GM18868 (cell line): ENCODE results near the gene F8.

Experiments
- ATAC-seq: cut with Tn5 transposase; IDR thresholded peaks from one replicate; pipeline ENCODE4 v1.9.1; 2021; ENCODE audit warnings: mild to moderate bottlenecking, moderate library complexity; ENCODE audit not compliant: unreplicated experiment

F8 gene

DNA sequence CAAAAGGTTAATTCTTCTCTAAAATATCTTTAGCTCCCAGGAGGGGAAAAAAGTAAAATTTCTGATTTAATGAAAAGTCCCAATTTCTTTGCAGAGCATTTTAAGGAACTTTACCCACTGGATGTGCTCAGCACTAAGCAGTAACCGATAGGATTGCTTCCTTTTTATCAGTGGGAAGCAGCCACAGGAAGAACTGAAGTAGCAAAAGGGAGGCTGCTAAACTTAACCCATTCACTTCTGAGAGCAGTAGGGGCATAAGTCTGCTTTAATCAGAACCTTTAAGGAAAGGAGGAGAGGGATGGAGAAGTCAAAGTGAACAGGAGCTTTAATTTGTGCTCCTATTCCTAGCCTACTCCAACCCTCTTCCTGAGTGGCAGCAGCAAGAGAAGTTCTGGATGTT, at the start of gene F8:
Gene F8, minus strand, starts transcription at position 139 of the 400 bp plus-strand sequence. CDS start 171 bp downstream, outside the sequence.
- no peak for ATAC-seq

DNA sequence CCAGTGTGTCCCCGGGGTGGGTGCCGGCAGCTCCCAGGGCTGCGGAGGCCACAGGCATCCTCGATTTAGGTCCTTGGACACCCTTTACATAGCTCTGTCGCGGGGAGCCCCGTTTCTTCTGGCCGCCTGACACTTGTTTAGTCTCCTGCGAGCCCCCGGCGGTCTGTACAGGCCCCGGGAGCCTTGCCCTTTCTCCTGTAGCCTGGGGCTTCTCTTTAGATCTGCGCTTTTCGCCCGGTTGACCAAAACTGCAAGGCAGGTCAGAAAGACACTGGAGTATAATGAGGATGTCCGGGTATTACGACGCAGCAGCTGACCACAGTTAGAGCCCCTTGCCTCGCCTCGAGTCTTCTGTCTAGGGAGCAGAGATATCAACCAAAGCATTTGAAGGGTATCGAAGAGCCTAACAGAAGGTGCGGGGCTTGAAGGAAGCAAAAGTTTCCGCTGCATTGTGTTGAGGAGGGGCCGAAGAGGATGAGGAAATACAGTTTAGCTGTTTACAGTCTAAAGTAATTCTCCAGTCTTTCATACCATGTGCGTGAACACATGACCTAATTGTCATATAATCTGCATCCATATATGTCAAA, 49.3 kb upstream of the F8 start:
- no peak for ATAC-seq

DNA sequence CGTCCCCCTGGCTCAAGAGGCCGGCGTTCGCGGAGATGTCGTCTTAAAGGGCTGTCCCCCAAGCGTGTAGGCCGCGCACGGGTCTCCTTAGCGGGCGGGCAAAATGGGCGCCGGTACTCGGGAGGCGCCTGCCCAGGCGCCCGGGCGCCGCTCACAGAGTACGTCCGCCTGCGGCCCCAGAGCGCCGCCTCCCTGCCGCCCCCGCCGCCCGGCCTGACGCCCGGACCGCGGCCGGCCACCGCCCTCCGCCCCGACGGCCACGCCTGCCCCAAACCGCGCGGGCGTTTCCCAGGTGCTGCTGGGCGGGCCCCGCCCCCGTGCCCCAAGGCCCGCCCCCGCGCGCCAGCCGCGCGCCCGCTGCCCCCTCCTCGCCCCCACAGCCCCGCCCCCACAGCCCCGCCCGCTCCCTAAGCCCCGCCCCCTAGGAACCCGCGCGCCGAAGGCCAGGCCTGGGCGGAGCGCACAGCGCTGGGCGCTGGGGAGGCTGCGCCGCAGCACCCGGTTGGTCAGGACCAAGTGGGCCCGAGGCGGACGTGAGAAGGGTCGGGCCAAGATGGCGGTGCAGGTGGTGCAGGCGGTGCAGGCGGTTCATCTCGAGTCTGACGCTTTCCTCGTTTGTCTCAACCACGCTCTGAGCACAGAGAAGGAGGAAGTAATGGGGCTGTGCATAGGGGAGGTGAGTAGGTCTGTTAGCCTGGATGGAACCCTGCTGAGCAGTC, 48.6 kb upstream of the F8 start, which contains the start of the genes BRCC3, CMC4 and MTCP1:
Gene BRCC3, plus strand, starts transcription at position 534 of the 719 bp plus-strand sequence. Its CDS starts 20 bp downstream, at position 554.
Gene CMC4, minus strand, starts transcription at position 162 of the 719 bp plus-strand sequence. CDS start 7,113 bp downstream, outside the sequence.
Gene MTCP1, minus strand, starts transcription at position 162 of the 719 bp plus-strand sequence. CDS start 5,126 bp downstream, outside the sequence.
- ATAC-seq = peak; percentile 90

DNA sequence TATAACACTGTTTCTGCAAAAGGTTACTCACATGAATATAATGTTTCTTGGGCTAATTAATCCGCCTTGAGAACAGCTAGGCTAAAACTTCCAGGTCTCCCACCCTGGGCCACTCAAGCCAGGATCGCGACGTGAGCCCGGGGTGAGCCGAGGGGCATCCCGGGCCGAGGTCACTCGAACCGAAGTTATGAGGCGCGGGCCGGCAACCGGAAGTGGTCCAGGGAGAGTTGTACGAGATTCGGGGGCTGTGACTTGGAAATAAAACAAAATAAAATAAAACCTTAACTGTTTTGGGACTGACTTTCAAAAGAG, 48.1 kb upstream of the F8 start:
- peak; percentile 24 for ATAC-seq

DNA sequence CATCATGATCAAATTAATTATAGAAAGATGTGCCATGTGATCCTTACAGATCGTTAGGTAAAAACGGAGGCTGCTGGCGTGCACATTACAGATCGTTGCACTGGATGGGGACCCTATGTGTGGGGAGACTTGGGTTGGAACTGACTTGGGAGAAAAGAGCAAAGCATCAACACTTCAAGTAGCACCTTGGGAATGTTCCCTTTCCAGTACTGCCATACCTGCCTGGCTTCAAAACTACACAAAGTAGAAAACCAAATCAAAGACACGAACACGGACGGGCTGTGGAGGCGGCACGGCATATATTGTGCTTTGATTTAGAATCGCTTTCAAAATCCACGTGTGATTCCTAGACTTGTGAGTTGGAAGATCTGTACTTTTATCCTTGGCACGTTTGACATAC, 47.5 kb upstream of the F8 start:
- ATAC-seq = no peak

DNA sequence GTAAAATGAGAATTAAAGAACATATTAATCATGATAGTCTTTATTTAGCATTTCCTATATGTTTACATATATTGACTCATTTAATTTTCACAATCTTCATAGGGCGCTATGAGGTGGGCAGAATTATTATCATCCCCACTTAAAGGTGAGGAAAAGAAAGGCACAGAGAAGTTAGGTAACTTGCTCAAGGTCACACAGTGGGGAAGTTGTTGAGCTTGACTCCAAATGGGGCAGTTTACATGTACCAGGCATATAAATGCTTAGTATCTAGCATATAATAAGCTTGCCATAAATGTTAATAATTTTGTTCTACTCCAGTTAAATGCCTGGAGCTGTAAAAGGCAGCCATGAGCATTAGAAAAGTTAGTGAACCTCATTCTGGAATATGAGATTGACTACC, 46.9 kb upstream of the F8 start:
- no peak for ATAC-seq

DNA sequence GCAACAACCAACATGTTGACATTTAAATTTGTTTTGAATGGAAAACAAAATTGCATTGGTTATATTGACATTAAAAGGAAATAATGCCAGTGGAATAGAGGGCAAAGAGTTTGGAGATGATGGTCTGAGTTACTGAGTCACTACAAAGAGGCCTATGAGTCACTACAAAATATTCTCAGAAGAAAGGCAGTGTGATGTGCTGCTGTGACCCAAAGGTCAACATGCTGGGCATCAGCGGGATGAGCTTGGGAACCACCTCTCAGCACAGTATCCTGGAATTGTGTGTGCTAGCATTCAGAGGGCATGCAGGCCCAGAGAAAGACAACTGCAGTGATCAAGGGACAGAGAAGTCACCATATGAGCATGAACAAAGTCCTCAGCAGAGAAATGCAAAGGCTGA, 45.6 kb upstream of the F8 start:
- ATAC-seq = no peak

DNA sequence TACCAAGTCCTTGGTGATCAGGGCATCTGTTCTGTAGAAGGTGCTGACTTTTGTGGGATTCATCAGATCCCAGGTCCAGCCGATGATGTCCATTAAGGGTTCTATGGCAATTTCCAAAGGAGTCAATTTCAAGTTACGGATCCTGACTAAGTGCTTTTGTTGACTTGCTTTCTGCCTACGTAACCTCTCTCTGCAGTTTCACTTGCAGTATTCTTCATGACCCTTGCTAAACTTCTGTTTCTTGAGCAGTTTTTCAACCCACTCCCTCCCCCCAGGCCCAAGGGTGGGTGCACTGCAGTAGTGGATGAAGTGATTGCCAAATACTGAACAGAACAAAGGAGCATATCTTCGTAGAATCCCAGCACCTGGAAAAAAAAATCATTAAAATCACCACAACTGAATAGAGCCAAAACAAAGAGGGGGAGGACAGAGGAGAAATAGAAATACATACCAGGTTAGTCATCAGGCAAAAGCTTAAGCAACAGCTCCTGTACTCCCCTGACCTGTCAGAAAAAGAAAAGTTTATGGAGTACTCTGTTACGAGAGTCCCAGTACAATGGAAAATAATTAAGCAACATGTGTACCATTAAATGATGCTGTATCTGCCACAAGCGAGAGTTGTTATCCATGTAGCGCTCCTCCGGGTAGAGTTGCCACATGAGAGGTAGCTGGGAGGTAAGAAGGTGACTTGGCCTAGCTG, 42.7 kb upstream of the F8 start:
- ATAC-seq = no peak

DNA sequence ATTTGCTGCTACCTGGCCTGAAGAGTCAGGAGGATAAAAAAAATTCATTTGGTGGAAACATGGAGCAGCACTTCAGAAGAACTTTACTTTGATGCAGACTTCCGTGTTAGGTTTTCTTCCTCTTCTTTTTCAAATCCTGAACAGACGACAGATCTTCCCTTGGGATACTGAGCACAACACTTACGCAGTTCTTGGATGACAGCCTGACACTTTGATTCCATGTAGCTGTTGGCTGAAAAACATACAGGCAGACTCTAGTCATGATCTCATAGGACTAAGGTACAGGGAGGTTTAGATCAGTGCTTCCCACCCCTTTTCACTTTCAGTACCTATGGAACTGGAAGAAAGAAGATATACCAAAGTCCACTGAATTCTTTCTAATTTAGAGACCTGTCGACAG, 39.2 kb upstream of the F8 start:
- no peak for ATAC-seq

DNA sequence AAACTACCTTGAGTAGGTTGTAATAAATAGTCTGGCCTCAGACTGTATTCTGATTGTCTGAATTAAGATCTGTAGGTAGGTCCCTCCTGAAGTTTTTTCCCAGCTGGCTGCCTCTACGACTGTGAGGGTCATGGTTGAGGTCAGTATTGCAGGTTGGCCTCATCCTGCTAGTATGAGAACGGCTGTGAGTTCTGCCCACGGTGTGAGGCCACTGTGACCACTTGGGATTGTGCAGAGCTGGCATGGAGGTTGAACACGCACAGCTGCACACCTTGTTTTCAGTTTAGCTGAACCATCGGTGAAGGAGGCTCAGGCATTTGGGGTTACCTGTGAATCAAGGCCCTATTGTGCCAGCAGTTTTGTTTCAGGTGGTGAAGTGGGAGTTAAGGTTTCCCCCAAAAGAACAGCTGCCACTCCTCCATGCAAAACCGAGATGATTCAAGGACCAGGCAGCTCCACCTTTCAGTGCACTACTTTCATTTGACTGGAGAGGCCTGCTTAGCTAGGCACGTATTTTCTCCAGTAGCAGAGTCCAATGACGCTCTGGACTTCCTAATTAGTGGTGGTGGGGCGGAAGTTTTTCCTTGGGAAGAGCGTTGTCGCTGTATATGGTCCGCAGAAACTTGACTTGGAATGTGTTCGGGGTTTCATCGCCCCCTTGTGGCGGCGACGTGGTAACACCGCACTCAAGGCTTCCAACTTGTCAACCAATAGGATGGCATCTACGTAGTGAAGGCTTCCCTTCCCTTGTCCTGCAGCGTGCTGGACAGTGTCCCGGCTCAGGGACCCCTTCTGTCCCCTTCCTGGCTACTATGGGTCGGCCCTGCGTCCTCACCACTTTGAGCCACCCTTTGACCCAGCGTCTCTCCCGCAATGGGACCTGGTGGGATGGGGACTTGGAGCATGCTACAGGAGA, 34.6 kb upstream of the F8 start:
- peak; percentile 47 for ATAC-seq

DNA sequence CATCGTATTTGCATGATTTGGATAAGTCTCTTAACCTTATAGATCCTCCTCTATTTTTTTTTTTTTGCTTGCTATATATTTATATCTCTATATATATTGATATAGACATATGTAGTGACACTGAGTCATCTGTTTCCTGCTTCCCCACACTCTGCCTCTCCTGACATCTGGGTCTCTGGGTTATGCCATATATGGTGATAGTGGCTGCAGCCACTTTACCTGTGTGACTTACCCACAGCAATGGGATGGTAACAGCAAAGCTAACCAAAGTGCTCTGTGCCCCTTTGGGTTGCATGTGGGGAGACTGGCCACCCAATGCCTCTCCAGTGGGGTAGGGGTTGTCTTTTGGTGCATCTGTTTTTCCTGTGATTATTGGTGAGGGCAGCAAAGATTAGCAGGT, 33.9 kb upstream of the F8 start:
- ATAC-seq = no peak

DNA sequence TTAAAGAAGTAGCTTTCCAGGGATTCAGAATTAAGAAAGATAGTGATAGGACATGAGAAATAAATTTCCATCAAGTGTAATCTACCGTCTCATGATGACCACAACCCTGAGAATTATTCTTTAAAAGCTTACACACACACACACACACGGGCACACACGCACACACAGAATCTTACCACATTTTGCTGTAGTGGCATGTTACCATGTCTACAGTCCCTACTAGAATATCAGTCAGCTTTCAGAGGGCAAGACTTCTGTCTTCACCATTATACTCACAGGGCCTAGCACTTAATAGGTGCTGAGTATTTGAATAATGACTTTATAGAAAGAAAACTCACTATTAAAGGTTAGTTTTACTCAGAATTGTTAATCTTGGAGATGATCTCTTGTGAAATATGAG, 33.0 kb upstream of the F8 start:
- ATAC-seq = no peak

DNA sequence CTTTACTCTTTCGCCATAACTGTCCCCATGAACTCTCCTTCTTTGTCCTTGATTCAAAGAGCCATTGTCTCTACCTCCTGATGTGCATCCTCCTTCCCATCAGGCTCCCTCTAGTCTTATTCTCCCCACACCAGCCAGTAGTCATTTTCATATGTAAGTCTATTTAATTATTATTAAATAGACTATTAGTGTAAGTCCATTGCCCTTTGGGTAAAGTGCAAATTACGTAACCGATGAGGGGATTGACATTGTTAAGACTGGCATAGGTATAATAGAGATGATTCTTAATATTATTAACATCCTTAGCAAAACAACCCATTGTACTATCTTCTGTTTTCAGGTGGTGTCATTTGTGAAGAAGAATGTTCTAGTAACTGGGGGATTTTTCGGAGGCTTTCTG, 31.7 kb upstream of the F8 start:
- ATAC-seq = no peak

DNA sequence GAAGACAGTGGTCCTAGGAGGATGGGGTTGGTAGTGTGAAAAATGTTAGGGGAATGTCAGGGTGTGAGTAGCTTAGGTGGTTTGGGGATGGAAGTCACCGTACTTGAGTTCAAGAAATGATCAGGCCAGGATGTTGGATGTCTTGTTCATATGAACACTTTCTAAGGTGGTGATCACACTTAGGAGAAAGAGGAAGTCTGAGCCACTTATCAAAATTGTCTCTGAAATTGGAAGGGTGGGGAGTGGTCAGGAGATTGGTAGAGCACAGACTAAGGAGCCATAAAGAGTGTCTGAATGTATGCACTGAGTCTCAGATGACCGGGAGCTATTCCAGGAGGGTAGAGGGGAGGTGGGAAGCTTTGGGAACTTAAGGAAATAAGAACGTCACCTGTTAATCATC, 31.1 kb upstream of the F8 start:
- no peak for ATAC-seq

DNA sequence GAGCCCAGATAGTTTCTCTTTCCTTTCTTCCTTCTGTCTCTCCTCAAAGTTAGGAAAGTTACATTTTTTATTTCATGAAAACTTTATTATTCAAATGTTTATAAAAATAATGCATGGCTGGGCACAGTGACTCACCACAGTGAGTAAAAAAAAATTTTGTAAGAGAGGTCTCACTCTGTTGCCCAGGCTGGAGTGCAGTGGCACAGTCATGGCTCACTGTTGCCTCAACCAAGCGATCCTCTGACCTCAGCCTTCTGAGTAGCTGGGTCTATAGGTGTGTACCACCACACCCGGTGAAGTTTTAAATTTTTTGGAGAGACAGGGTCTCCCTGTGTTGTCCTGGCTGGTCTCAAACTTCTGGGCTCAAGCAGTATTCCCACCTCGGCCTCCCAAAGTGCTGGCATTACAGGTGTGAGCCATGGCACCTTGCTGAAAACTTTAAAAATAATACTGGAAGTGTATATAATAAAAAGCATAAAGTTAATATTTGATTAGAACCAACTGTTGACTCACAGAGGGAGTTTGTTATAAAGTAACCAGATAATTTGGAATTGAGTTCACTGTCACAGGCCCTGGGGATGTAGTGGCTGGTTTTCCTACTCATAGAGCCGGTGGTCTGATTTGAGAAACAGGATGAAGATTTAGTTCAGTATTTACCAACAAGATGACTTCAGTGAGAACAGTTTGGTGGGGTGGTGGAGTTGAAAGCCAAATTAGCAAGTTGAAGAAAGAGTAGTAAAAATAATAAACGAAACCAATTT, 30.4 kb upstream of the F8 start:
- ATAC-seq = no peak

DNA sequence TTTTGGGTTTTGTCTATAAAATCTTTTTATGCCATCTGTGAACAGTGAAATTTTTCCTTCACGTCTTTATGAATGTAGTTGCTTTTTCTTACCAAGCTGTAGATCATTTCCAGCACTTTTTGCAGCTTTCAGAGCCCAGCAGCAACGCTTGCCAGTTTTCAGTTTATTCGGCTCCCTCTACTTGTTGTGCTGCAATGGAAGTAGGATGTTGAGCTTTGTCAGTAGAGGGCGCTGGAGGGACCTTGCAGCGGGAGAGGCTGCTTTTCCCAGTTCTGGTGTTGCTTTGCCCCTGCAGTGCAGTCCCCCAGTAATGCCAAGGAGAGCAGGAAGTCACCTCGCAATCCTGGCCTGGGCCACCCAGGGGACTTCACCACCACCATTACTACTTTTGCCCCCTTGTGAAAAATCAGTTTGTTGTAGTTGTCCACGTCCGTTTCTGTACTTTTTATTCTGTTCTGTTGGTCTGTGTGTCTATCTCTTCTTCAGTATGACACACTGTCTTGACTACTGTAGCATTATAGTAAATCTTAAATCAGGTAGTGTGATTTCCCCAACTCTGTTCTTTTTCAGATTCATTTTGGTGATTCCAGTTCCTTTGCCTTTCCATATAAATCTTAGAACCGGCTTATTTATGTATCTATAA, 26.6 kb upstream of the F8 start:
- no peak for ATAC-seq

DNA sequence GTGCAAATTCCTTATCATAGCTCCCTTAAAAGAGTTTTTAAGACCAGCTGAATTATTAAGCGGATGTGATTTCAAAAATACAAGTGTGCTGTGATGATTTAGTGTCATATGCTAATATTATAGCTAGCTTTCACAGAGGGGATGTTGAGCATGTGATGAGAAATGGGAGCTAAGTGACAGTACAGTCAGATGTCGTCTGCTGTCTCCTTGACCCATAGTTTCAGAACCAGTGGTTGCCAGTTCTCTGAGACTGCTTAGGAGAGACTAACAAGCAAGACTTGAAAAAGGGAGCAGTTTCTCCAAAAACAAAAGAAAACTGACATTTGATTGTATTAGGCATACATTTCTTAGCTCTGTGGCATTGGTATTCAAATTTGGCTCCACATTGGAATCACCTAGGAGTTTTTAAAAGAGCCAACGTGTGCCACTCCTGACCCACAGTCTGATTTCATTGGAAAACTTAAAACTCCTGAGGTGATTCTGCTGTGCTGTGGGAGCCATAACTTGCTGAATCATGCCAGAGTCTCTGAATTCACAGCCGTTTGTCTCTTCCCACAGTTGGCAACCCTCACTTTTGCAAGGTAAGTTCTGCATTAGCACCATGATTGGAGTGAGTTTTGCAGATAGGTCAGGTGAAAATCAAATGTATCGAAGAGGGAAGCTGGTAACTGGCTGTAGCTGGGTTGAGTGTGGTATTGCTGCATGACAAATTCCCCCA, 24.4 kb upstream of the F8 start:
- ATAC-seq = no peak

DNA sequence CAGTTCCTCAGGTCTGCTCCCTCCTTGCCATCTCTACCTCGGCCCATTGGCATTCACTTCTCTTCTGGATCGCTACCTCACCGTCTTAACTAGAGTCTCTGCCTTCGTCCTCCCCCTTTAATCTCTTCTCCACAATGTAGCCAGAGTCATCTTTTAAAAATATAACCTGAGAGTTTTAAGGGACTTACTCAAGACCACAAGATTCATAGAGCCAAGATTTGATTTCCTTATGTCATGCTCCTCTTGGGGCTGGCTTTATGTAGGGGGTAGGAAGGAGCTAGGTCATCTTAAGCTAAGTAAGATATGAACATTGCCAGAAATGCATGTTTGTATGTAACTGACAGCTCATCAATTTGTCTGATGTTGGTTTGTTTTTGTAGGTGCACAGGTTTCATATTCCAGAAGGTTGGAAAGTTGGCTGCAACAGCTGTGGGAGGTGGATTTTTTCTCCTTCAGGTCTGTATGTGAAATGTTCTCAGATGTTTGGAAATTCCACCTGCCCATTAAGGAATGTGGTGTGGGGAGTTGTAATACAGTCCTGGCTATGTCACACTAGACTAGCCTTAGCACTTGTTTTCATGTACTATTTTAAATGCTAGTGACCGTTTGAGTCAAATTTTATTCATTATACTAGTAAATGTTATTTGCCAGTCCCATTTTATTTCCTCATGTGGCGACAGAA, 23.7 kb upstream of the F8 start:
- no peak for ATAC-seq

DNA sequence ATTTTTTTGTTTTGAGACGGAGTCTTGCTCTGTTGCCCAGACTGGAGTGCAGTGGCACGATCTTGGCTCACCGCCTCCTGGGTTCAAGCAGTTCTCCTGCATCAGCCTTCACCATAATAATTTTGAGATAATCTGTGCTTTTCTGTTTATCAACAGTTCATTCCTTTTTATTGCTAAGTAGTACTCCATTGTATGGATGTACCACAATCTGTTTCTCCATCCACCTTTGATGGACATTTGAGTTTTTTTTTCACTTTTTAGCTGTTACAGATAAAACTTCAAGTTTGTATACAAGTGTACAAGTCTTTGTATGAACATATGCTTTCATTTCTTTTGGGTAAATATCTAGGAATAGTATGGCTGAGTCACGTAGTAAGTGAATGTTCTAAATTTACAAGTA, 13.2 kb upstream of the F8 start:
- no peak for ATAC-seq
